ENCODE data around the gene NKAIN2.

DNA sequence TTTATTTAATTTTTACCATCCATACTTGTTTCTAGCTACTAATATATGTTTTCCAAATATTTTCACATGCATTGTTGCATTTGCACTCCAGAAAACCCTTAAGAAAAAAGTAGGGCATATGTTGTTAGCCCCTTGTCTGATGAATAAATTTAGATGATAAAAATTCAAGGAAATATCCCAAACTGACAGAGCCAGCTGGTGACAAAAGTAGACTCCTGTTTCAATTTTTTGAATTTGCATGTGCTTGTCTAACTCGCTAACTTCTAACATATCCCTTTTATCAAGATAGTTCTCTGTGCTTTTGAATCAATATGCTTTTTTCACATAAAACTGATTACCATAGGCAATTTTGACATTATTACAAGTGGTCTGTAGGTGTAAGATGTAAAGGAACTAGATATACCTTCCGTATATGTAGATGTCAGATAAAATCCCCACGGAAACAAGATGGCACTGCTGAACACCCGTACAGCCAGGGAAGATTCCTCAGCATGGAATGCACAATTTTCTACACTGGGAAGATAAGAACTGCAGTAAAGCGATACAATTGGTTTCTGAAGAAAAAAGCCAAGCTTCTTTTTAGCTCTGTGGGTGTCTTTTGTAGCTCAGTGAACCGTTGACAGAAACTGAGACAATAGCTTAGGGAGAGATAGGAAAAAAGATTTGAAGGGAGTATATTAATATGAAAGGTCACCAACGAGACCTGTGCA, 721.0 kb downstream of the NKAIN2 start:
- TF ChIP-seq, protein P1, sequence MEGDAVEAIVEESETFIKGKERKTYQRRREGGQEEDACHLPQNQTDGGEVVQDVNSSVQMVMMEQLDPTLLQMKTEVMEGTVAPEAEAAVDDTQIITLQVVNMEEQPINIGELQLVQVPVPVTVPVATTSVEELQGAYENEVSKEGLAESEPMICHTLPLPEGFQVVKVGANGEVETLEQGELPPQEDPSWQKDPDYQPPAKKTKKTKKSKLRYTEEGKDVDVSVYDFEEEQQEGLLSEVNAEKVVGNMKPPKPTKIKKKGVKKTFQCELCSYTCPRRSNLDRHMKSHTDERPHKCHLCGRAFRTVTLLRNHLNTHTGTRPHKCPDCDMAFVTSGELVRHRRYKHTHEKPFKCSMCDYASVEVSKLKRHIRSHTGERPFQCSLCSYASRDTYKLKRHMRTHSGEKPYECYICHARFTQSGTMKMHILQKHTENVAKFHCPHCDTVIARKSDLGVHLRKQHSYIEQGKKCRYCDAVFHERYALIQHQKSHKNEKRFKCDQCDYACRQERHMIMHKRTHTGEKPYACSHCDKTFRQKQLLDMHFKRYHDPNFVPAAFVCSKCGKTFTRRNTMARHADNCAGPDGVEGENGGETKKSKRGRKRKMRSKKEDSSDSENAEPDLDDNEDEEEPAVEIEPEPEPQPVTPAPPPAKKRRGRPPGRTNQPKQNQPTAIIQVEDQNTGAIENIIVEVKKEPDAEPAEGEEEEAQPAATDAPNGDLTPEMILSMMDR (IDR thresholded peaks at IDR 0.05; ENCODE audit: low read length), result no peak
- TF ChIP-seq EZH2 (optimal IDR thresholded peaks at IDR 0.05; ENCODE audit: low read depth, low read length), result no peak
